WERI-Rb-1 (cell line): ENCODE data around the gene RRAS.

Experiments
- DNase-seq: peaks from one replicate; pipeline ENCODE4 v3.0.0-alpha.2; 2020
- H3K27ac ChIP-seq: fragments of 250-450 bp; sonication (Bioruptor Pico); 2 replicates; pipeline ENCODE4 v1.5.1; 2020; ENCODE audit warnings: mild to moderate bottlenecking, moderate library complexity
- H3K27me3 ChIP-seq: fragments of 250-450 bp; sonication (Bioruptor Pico); 2 replicates; pipeline ENCODE4 v1.5.1; 2021; ENCODE audit warnings: mild to moderate bottlenecking, low read depth, moderate library complexity; ENCODE audit not compliant: insufficient read depth, severe bottlenecking
- H3K36me3 ChIP-seq: fragments of 250-450 bp; sonication (Bioruptor Pico); 2 replicates; pipeline ENCODE4 v1.5.1; 2020; ENCODE audit warnings: mild to moderate bottlenecking, moderate library complexity
- H3K4me3 ChIP-seq: 2 replicates; pipeline ENCODE4 v1.5.1; 2011; ENCODE audit warnings: low read depth, mild to moderate bottlenecking, control low read depth, low read length
- H3K9me3 ChIP-seq: fragments of 250-450 bp; sonication (Bioruptor Pico); 2 replicates; pipeline ENCODE4 v1.5.1; 2021; ENCODE audit warnings: mild to moderate bottlenecking, moderate library complexity; ENCODE audit not compliant: severe bottlenecking
- CTCF ChIP-seq: IDR thresholded peaks from 2 replicates; pipeline ENCODE4 v1.5.1; 2011; ENCODE audit warnings: low read depth, mild to moderate bottlenecking, control low read depth, inconsistent platforms, low read length

The RRAS gene

GRCh38 chr19:49686503-49687088 is 46.7 kb upstream of the RRAS start:
- TF ChIP-seq CTCF, result no peak
- Histone ChIP-seq H3K4me3 (no peak overlapping the region), H3K9me3 (no peaks in the 10 kb centered on the region), H3K27ac (no peak overlapping the region), H3K36me3 (peaks cover 58% of the 10 kb centered on the region), H3K27me3 (no peaks in the 10 kb centered on the region)
- DNase-seq, result no peak

- Histone ChIP-seq H3K27me3 (no peaks in the 10 kb centered on the region), H3K4me3 (no peak overlapping the region), H3K27ac (no peak overlapping the region), H3K9me3 (no peaks in the 10 kb centered on the region), H3K36me3 (peaks cover 65% of the 10 kb centered on the region)
- no peak for DNase-seq
- no peak for TF ChIP-seq CTCF
Measured at GRCh38 chr19:49685845-49686332, 45.9 kb upstream of the RRAS start.

GRCh38 chr19:49684983-49685553 is 45.1 kb upstream of the RRAS start:
- no peaks in the 10 kb centered on the region for H3K27me3 ChIP-seq
- no peak for DNase-seq
- no peak; the same call in 1 of the 2 replicates for TF ChIP-seq CTCF
- H3K27ac ChIP-seq, result no peak overlapping the region
- H3K4me3 ChIP-seq, result no peak overlapping the region
- H3K36me3 ChIP-seq, result peaks cover 73% of the 10 kb centered on the region
- no peaks in the 10 kb centered on the region for H3K9me3 ChIP-seq

- Histone ChIP-seq H3K4me3 (no peak overlapping the region), H3K27ac (no peak overlapping the region)
Measured at GRCh38 chr19:49684251-49684982, 44.5 kb upstream of the RRAS start.

GRCh38 chr19:49683814-49684250 is 43.9 kb upstream of the RRAS start:
- peaks cover 73% of the 10 kb centered on the region for H3K36me3 ChIP-seq
- H3K4me3 ChIP-seq, result no peak overlapping the region
- H3K27me3 ChIP-seq, result no peaks in the 10 kb centered on the region
- no peaks in the 10 kb centered on the region for H3K9me3 ChIP-seq
- no peak for DNase-seq
- H3K27ac ChIP-seq, result no peak overlapping the region
- no peak for TF ChIP-seq CTCF

More at GRCh38 chr19:49684251-49684982, 44.5 kb upstream of the RRAS start:
- H3K36me3 ChIP-seq, result peaks cover 77% of the 10 kb centered on the region
- no peak for DNase-seq
- H3K9me3 ChIP-seq, result no peaks in the 10 kb centered on the region
- no peaks in the 10 kb centered on the region for H3K27me3 ChIP-seq
- TF ChIP-seq CTCF, result peak; percentile 54
